ENCODE results near the gene C16orf95.

DNA sequence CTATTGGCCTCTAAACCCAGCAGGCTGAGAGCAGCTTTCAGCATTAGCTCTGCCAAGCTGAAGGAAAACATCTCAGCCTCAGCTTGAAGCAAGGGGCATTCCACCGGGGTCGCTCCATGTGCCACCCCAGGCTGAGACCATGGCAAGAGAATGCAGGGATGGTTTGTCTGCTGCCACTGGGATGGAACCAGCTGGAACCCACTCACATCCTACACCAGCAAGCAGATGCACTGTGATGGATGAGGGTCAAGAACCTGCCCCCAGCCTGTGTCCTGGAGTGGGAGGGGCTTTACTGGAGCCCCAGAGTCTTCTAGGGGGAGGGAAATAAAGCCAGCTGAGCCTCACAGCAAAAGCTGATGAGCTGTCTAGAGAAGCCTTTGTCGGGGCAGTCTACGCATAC lies 51.9 kb downstream of the C16orf95 start:
- TF ChIP-seq, protein P1, sequence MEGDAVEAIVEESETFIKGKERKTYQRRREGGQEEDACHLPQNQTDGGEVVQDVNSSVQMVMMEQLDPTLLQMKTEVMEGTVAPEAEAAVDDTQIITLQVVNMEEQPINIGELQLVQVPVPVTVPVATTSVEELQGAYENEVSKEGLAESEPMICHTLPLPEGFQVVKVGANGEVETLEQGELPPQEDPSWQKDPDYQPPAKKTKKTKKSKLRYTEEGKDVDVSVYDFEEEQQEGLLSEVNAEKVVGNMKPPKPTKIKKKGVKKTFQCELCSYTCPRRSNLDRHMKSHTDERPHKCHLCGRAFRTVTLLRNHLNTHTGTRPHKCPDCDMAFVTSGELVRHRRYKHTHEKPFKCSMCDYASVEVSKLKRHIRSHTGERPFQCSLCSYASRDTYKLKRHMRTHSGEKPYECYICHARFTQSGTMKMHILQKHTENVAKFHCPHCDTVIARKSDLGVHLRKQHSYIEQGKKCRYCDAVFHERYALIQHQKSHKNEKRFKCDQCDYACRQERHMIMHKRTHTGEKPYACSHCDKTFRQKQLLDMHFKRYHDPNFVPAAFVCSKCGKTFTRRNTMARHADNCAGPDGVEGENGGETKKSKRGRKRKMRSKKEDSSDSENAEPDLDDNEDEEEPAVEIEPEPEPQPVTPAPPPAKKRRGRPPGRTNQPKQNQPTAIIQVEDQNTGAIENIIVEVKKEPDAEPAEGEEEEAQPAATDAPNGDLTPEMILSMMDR (IDR thresholded peaks at IDR 0.05): no peak
- TF ChIP-seq POLR2A (IDR thresholded peaks at IDR 0.05): no peak
